PFSK-1 (cell line): Measurements from ENCODE around the gene INPP4B.

Experiments
- FOXP2 ChIP-seq: optimal IDR thresholded peaks from 2 replicates; pipeline ENCODE3; 2011; ENCODE audit warnings: borderline replicate concordance, control low read depth, inconsistent platforms; ENCODE audit not compliant: insufficient read depth; ENCODE audit errors: extremely low read length, extremely low read depth
- POLR2AphosphoS5 ChIP-seq: IDR thresholded peaks from 2 replicates; pipeline ENCODE4 v1.6.1; 2012; ENCODE audit warnings: low read depth, mild to moderate bottlenecking, control low read depth, low read length, moderate library complexity
- REST ChIP-seq, 2 experiments: IDR thresholded peaks; 2 replicates each; pipeline versions ENCODE4 v1.6.1 to v1.8.0; 2011 to 2012; ENCODE audit warnings: low read depth in 2 of 2, low read length in 2 of 2, control low read depth in 1 of 2, inconsistent platforms in 1 of 2, mild to moderate bottlenecking in 1 of 2, moderate library complexity in 1 of 2; ENCODE audit not compliant: insufficient read depth in 1 of 2
- SIN3A ChIP-seq: IDR thresholded peaks from 2 replicates; pipeline ENCODE4 v1.6.1; 2012; ENCODE audit warnings: mild to moderate bottlenecking, low read length, moderate library complexity, borderline replicate concordance; ENCODE audit not compliant: insufficient read depth
- TAF1 ChIP-seq: IDR thresholded peaks from 2 replicates; pipeline ENCODE4 v1.6.1; 2012; ENCODE audit warnings: low read length, control low read depth, borderline replicate concordance; ENCODE audit not compliant: insufficient read depth

The INPP4B gene

GRCh38 chr4:142686081-142686480, 160.0 kb downstream of the INPP4B start:
- TF ChIP-seq POLR2AphosphoS5 (no peak), SIN3A (no peak), FOXP2 (no peak), REST (IDR thresholded peaks at IDR 0.05; ENCODE audit: insufficient read depth in 1 of 2, low read depth in 2 of 2, low read length in 2 of 2) (no peak), TAF1 (no peak)

GRCh38 chr4:142683997-142684396, 162.1 kb downstream of the INPP4B start:
- TF ChIP-seq POLR2AphosphoS5 (no peak), SIN3A (no peak), TAF1 (no peak)

- TF ChIP-seq SIN3A (no peak), POLR2AphosphoS5 (no peak), TAF1 (no peak), REST (IDR thresholded peaks at IDR 0.05; ENCODE audit: insufficient read depth in 1 of 2, low read depth in 2 of 2, low read length in 2 of 2) (no peak), FOXP2 (no peak)
Observed at GRCh38 chr4:142683503-142683902, 162.6 kb downstream of the INPP4B start.

GRCh38 chr4:142671516-142671915, 174.6 kb downstream of the INPP4B start:
- TF ChIP-seq FOXP2 (no peak), TAF1 (no peak), POLR2AphosphoS5 (no peak), REST (IDR thresholded peaks at IDR 0.05; ENCODE audit: insufficient read depth in 1 of 2, low read depth in 2 of 2, low read length in 2 of 2) (no peak), SIN3A (no peak)

GRCh38 chr4:142663828-142664227, 182.3 kb downstream of the INPP4B start:
- TF ChIP-seq REST (IDR thresholded peaks at IDR 0.05; ENCODE audit: insufficient read depth in 1 of 2, low read depth in 2 of 2, low read length in 2 of 2): no peak
- TF ChIP-seq TAF1: no peak
- no peak for TF ChIP-seq POLR2AphosphoS5
- no peak for TF ChIP-seq FOXP2
- TF ChIP-seq SIN3A: no peak

- TF ChIP-seq REST (IDR thresholded peaks at IDR 0.05; ENCODE audit: insufficient read depth in 1 of 2, low read depth in 2 of 2, low read length in 2 of 2) (no peak), SIN3A (no peak), TAF1 (no peak), FOXP2 (no peak), POLR2AphosphoS5 (no peak)
Observed at GRCh38 chr4:142660728-142661127, 185.4 kb downstream of the INPP4B start.
